NCI-H1694 (cell line): ENCODE data around the gene SLC26A1.

ENCODE experiments used
- DNase-seq: peaks from one replicate; lab custom pipeline; 2025; lab: John Stamatoyannopoulos, UW

The SLC26A1 gene

GRCh38 chr4:993111-994029, at the start of gene SLC26A1:
SLC26A1 (minus strand) TSS chr4:993404; CDS start chr4:991703, 1,701 bp downstream.
- no peak for DNase-seq

GRCh38 chr4:1042352-1043055, 49.3 kb upstream of the SLC26A1 start:
- no peak for DNase-seq

GRCh38 chr4:1041936-1042330, 48.7 kb upstream of the SLC26A1 start:
- no peak for DNase-seq

GRCh38 chr4:1041147-1041935, 48.1 kb upstream of the SLC26A1 start:
- DNase-seq: no peak

- DNase-seq: no peak
These were observed 47.3 kb upstream of the SLC26A1 start for GRCh38 chr4:1040344-1041146.

- no peak for DNase-seq
These were observed 46.5 kb upstream of the SLC26A1 start for GRCh38 chr4:1039493-1040343.

GRCh38 chr4:1038948-1039492, 45.8 kb upstream of the SLC26A1 start:
- no peak for DNase-seq

GRCh38 chr4:1036976-1037810, 44.0 kb upstream of the SLC26A1 start:
- no peak for DNase-seq

GRCh38 chr4:1036095-1036494, 42.9 kb upstream of the SLC26A1 start:
- no peak for DNase-seq

- DNase-seq: no peak
These were observed 42.3 kb upstream of the SLC26A1 start for GRCh38 chr4:1035510-1035909.

- DNase-seq: no peak
These were observed 40.8 kb upstream of the SLC26A1 start for GRCh38 chr4:1033840-1034551.

GRCh38 chr4:1032861-1033260, 39.7 kb upstream of the SLC26A1 start:
- no peak for DNase-seq

- DNase-seq: no peak
These were observed 39.0 kb upstream of the SLC26A1 start for GRCh38 chr4:1031956-1032795.

- DNase-seq: no peak
These were observed 38.1 kb upstream of the SLC26A1 start for GRCh38 chr4:1031346-1031745.

GRCh38 chr4:1030559-1030958, 37.4 kb upstream of the SLC26A1 start:
- DNase-seq: no peak

GRCh38 chr4:1030031-1030430, 36.8 kb upstream of the SLC26A1 start:
- DNase-seq: no peak

GRCh38 chr4:1029529-1029928, 36.3 kb upstream of the SLC26A1 start:
- no peak for DNase-seq
